ENCODE results near the gene FKTN. TPM values are rescaled to one million over a fixed set of nuclear protein-coding genes. Genes with fewer than 3 reads are reported as not detected.

Gene FKTN
- 3.7 to 8.3 TPM (median 7.6 TPM) in 5 replicates for total RNA-seq (2022; extraction: Qiagen RNA extraction; ENCODE audit: low read depth)

DNA sequence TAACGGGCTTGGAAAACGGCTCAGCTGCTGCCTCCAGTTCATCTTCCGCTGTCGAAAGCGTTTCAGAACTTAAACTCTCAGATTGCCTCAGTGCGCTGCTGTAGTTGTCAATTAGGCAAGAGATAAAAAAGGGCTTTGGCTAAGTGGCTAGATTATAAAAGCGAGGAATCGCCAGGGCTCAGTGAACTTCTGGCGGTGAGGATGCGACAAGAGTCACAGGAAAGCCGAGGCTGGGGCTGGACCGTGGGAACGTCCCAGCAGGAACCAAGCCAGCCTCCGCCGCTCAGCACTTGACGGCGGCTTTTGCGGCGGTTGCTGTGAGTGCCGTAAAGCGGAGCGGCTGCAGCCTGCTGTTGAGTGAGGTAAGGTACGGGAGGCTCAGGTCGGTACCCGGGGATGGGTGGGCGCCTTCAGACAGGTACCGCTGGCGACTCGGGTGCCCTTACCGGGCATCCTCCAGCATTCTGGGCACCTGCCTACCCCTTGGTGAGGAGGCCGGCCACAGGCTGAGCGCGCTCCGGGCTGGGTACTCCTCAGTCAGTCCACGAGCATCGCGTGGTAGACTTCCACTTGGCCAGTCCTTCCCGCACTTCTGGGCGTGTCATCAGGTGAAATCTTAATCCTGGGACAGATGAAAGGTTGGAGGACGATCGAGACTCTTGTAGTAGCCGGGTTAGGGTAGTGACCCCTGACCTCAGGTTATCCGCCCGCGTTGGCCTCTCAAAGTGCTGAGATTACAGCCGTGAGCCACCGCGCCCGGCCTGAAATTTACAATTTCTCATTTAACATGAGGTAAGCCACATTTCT is at the start of gene FKTN:
Gene FKTN (plus strand): TSS at position 328 of the 807 bp plus-strand sequence. CDS start 16,902 bp downstream, outside the sequence.

GRCh38 chr9:105662184-105663104 is 104.5 kb downstream of the FKTN start, which contains the start of gene TAL2:
TAL2 (plus strand) TSS chr9:105662457; CDS start chr9:105662497, 40 bp downstream.

Other genes starting within 250 kb of the FKTN start
- 2.7 to 6.0 TPM (median 4.5 TPM) in 5 replicates for gene FSD1L, start 110.1 kb upstream of the FKTN start, total RNA-seq (2022; extraction: Qiagen RNA extraction; ENCODE audit: low read depth)
- not detected in 5 replicates for gene TAL2, start 104.3 kb downstream of the FKTN start, total RNA-seq (2022; extraction: Qiagen RNA extraction; ENCODE audit: low read depth)
- gene TMEM38B, start 136.4 kb downstream of the FKTN start, total RNA-seq (2022; extraction: Qiagen RNA extraction; ENCODE audit: low read depth): 14.3 to 18.9 TPM (median 16.8 TPM) in 5 replicates

Data from A549 treated with ZK216348 at 1 μM for 4 hours (cell line).